HG02571 (cell line): ENCODE data around the gene FAM180A.
"Not testable (repeated sequence)": the region's sequence is repeated elsewhere in the genome, so short reads cannot be mapped to it uniquely, and the experiment has no call there.

ENCODE experiments used
- ATAC-seq: cut with Tn5 transposase; IDR thresholded peaks from one replicate; pipeline ENCODE4 v1.9.1; 2021; ENCODE audit warnings: mild to moderate bottlenecking, moderate library complexity; ENCODE audit not compliant: unreplicated experiment

Gene FAM180A

GRCh38 chr7:135742371-135742770, 6.2 kb downstream of the FAM180A start:
- ATAC-seq = no peak

GRCh38 chr7:135741905-135742304, 6.7 kb downstream of the FAM180A start:
- ATAC-seq = no peak

GRCh38 chr7:135740889-135741288, 7.7 kb downstream of the FAM180A start:
- no peak for ATAC-seq

GRCh38 chr7:135737306-135737647, 11.3 kb downstream of the FAM180A start:
- not testable (repeated sequence) for ATAC-seq

- no peak for ATAC-seq
Measured at GRCh38 chr7:135736586-135737305, 11.9 kb downstream of the FAM180A start.

GRCh38 chr7:135734343-135734689, 14.3 kb downstream of the FAM180A start:
- no peak for ATAC-seq

DNA sequence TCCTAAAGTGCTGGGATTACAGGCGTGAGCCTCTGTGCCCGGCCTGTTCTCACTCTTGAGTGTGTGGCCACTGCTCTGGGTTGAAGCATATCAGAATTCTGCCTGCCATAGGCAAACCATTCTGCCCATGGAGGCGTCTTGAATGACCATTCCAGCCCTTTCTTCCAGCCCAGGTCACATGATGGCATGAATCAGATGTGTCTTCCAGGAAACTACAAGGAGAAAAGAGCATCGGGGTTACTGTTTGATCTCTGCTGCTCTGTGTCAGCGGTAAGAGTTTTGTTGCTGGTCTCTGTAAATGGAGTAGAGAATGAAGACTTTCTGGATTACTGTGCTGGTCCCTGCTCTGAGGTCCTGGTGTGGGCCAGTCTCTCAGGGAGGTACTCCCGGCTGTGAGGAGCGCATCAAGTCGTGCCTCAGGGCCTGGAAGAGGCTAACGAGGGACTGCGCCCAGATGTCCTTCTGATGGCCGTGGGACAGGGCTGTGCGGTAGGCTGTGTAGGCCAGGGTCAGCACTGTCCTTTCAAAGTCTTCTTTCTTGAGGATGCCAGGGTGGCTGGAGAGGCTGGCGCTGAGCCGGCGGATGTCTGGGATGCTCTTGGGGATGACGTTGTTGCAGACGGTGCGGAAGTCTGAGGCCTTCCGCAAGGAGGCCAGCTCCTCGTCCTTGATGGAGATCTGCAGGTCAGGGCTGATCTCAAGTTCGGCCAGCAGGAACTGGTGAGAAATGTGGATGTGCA, 14.8 kb downstream of the FAM180A start:
- ATAC-seq = no peak

DNA sequence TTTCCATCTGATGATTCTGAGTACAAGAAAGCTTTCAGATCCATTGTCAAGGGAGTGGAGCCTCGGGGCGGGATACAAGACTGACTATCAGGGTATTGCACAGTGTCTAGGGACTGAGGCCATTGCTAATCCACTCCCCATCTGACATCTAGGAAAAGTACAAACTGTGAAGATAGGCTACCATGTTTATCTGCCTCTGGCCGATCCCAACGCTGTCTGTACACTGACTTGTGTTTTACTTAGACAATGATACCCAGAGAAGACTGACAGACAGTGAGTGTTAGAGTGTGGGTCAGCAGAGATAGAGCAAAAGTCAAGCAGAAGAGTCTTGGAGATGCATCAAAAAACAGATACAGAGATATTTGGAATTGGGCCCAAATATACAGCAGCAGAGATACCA, 17.5 kb downstream of the FAM180A start:
- no peak for ATAC-seq

- no peak for ATAC-seq
Measured at GRCh38 chr7:135729230-135729629, 19.4 kb downstream of the FAM180A start.

DNA sequence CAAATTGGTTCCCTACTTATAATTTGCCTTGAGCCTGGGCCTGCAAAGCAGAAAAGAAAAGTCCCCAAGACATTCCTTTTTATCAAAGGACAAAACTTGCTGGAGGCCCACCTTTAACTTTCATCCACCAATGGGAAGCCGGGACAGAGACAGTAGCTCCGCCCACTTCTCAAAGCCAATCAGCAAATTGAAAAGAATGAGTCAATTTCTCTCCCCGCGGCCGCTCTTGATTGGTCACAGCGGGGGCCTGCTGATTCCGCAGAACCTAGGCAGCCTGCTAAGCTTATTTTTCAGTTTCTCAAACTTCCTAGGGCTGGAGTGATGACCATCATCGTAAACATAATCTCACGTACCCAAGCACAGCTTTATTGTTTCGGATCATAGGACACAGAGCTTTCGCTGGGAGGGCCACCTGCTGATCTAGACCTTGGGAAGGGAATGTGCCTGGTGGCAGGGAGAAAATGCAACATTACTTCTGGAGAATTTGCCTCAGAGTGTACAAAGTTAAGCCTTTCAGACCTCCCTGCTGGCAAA, 20.4 kb downstream of the FAM180A start, which contains the start of gene SLC13A4:
TSS of gene SLC13A4 (minus strand) at position 51 of the 534 bp plus-strand sequence. CDS start 690 bp downstream, outside the sequence.
- ATAC-seq = no peak

DNA sequence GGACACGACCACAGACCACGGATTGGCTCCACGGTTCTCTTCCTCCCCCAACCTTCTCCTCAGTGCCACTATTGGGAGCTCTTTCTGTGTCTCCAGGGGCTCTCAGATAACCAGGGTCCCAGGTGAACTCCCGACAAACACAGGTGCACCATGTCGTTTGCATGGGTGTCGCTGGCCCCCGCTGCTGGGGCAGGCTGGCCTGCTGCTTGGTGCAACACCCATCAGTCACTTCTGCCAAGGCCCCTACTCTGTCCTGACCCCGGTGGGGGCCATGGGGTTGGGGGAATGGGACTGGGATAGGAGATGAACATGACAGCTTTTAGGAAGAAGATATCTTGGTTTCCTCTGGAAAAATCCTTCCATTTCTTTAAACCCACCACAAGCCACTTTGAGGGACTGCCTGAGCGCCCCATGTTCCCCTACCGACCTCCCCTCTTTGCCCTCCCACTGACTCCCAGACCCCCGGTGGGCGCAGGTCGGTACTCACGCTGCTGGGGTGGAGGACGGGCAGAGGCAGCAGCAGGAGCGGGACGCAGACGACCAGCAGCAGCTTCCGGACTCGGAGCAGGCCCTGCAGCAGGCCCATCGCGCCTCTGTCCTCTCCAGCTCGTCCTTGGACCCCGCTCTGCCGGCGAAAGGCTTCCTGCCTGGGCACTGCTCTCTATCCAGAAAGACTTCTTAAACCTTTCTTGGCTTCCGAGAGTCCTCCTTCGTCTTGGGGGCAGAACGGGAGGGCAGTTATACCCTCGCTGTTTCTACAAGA, 21.5 kb downstream of the FAM180A start:
- ATAC-seq = no peak

- ATAC-seq = no peak
Measured at GRCh38 chr7:135726276-135726788, 22.3 kb downstream of the FAM180A start.

DNA sequence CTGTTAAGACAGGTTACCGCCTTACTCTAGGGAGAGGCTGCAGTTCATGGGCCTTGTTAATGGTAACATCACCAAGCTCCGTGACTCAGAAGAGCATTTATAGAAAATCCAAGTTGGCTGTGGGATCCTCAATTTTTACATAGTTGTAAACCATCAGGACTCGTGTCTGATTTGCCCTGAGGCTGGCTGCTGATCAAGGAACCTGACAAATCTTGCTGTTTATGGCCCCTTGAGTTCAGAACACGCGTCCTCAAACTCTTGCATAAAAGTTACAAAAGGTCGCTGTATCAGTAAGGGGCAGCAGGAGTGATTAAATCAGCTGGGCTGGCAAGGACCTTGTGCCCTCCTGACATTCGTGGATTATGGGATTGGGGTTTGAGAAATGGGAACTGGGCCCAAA, 25.2 kb downstream of the FAM180A start:
- ATAC-seq = no peak

DNA sequence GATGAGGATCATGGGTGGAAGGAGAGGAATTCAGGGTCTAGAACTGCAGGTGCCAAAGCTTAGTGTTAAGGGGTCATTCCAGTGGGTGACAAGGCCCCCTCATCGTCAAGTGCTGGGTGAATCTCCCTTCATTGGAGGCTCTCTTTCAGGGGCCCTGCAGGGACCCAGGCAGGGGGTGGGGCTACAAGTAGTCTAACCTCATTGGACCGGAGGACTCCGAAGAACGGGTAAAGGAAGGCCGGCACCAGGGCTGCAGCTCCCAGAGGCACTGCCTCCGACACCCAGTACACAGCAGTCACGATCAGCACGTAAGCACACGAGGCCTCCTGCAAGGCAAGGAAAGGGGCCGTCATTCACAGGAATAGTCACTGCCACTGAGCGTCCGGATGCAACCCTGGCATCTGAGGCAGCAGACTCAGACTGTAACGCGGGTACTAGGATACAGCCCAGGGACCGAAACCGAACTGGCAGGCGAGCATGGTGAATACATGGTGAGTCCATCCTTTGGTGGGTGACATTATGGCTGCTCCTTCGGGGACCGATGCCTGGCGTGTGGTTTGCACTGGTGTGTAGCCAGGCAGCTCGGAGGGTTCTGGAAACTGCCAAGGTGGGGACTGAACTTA, 27.3 kb downstream of the FAM180A start:
- ATAC-seq = no peak

DNA sequence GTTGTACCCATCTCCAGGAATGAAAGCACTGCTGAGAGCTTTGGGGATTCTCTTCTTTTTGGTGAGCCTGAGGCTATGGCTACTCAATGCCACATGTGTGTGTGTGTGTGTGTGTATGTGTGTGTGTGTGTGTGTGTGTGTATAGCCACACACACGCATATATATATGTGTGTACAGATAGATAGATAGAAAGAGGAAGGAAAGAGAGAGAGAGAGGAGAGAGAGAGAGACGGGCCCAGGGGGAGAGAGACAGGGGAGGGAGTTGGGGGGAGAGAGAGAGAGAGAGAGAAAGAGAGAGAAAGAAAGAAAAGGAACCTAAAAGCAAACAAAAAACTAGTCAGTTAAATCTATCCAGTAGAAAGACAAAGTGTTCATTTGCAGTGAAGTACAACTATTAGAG, 28.9 kb downstream of the FAM180A start:
- ATAC-seq = no peak

DNA sequence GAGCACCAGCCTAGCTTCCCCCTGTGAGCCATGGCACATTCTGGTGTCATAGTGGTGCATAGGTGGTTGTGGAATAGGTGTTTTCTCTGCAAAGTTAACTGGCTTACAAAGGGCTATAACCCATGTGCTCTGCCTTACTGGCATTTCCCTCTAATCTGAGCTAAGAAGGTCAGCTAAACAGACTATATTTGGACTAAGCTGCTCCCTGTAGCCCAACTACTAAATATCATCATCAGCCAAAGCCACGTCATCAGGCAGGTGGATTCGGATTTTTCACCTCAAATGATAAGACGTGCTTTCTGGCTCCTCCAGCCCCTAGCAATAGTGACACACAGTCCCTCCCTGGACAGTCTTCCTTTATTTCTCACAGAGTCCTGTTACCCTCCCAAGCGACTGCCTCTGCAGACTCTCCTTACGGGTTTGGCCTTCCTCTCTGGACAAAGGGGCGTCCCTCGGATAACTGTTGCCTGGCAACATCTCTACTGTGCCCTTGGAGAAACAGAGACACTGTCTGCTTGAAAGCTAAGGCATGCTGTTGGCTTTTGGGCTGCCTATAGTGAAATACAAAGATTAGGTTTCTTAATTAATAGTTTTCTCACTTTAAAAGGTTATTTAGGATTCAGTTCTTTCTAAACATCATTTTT, 29.7 kb downstream of the FAM180A start:
- no peak for ATAC-seq

GRCh38 chr7:135718219-135718618, 30.4 kb downstream of the FAM180A start:
- ATAC-seq = no peak

- ATAC-seq = no peak
Measured at GRCh38 chr7:135717693-135718092, 30.9 kb downstream of the FAM180A start.

DNA sequence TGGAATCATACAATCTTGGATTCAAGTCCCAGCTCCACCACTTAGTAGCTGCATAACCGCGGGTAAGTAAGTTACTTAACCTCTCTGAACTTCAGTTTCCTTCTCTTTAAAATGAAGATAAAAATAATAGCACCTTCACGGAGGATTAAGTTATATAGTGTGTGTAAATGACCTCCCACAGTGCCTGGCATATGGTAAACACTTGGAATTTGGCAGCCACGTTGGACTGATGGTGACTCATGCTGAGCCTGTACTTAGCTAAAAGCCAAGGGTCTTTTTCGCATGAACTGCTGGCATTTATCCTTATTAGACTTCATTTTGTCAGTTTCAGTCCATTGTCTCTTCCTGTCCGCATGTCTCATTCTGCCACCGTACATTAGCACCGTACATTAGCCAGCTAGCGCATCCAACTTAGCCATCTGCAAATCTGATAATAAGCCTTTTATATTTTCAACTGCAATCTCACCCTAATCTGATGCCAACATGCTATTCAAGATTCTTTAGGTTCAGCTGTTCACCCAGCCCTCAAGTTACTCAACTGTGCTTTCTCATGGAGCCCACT, 31.9 kb downstream of the FAM180A start:
- ATAC-seq = no peak

- ATAC-seq = no peak
Measured at GRCh38 chr7:135715673-135716072, 32.9 kb downstream of the FAM180A start.
